Embryonic facial prominence (tissue), 1 donor: ENCODE data around the gene ZNF678.

Experiments used
- DNase-seq: peaks from one replicate; pipeline ENCODE4 v3.0.0-alpha.2; 2016; ENCODE audit errors: extremely low spot score

ZNF678 gene

GRCh38 chr1:227563324-227564201 is at the start of gene ZNF678:
ZNF678 (plus strand) TSS chr1:227563556; CDS start chr1:227650992, 87,436 bp downstream.
- peak; percentile 88 for DNase-seq

DNA sequence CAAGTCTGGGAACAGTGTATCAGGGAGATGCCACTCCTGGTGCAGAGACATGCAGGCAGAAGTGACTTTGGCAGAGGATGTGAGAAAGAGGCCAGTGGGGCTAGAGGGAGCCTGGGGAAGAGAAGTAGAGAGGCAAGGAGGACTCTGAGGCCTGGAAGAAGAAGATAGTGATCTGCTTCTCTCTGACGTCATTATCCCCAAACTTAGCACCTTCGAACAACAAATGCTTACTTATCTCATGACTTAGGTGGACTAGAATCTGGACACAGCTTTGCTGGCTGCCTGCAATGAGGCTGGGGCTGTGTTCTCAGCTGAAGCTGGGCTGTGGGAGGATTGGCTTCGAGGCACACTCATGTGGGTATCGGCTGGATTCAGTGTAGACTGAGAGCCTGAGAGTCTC is 44.5 kb upstream of the ZNF678 start:
- DNase-seq = no peak

GRCh38 chr1:227521782-227522181 is 41.6 kb upstream of the ZNF678 start:
- DNase-seq = no peak

- no peak for DNase-seq
Measured at GRCh38 chr1:227526524-227526923, 36.8 kb upstream of the ZNF678 start.

GRCh38 chr1:227532019-227532619 is 31.2 kb upstream of the ZNF678 start:
- no peak for DNase-seq

DNA sequence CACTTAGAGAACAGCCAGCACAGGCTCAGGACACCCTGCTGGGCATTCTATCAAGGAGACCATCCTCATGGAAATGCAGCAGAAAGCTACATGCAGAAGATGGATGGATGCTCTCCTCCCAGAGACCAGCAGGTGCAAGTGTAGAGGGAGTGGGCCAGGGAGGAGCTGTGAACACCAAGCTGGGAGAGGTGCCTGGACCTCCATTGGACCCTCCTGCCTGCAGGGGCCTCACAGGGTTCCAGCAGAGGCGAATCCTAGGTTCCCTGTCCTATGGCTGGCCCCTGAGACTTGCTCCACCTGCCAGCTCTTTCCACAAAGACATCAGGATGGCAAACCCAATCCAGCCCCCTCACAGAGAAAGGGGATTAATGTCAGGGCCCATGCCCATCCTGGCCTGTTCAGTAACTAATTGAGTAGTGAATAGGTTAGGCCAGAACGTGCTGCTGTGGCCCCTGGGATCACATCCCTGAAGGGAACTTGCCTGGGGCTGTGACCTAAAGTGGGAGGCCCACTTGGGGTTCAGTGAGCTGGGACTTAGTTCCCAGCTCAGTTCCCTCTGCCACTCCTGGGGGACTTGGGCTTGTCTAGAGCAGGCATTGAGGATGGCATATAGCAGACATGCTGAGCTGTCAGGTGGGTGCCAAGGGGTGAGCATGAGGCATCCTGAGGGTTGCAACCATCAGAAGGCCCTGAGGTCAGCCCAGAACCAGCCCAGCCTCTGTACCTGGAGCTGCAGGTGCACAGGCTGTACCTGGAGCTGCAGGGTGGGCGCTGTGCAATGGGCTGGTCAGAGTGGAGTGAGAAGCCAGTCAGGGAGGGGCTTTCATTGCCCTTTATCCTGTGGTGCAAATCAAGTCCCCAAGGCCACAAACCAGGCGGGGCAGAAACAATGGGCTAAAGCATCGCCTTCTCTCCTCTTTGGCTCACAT is 22.9 kb upstream of the ZNF678 start:
- no peak for DNase-seq

DNA sequence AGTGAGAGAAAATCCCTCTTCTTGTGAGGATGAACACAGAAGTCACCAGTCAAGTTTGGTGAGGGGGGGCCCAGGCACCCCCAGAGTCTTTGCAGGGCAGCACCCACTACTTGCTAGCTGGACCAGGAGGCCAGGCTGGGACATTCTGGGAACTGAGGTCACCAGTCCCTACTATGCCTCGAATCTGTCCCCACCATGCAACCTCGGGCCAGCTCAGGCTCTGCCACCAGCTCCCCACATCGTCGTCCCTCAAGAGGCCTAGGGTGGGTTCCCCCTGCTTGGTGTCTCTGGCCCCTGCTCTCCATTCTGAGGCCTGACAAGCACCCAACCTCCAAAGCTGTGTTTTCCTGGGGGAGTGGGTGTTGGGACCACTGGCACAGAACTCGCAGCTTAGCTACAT is 22.2 kb upstream of the ZNF678 start:
- DNase-seq = no peak

DNA sequence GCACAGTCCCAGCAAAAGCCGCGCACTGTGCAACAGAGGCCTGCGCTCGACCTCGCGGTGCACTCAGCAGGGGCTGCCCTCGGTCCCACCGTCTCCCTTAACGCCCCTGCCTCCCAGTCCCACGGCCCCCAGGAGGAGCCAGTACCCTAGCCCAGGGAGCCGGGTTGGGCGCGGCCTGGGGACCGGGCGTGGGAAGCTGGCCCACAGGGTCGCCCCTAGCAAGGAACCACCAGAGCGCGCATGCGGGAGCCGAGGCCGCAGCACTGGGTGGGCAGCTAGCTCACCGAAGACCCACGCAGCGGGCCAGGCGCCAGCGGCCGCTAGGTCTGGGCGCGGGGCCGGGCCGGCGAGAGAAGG is 21.6 kb upstream of the ZNF678 start:
- DNase-seq = no peak

- peak; percentile 21 for DNase-seq
Measured at GRCh38 chr1:227542153-227543120, 20.9 kb upstream of the ZNF678 start.

- no peak for DNase-seq
Measured at GRCh38 chr1:227543283-227544066, 19.9 kb upstream of the ZNF678 start.

DNA sequence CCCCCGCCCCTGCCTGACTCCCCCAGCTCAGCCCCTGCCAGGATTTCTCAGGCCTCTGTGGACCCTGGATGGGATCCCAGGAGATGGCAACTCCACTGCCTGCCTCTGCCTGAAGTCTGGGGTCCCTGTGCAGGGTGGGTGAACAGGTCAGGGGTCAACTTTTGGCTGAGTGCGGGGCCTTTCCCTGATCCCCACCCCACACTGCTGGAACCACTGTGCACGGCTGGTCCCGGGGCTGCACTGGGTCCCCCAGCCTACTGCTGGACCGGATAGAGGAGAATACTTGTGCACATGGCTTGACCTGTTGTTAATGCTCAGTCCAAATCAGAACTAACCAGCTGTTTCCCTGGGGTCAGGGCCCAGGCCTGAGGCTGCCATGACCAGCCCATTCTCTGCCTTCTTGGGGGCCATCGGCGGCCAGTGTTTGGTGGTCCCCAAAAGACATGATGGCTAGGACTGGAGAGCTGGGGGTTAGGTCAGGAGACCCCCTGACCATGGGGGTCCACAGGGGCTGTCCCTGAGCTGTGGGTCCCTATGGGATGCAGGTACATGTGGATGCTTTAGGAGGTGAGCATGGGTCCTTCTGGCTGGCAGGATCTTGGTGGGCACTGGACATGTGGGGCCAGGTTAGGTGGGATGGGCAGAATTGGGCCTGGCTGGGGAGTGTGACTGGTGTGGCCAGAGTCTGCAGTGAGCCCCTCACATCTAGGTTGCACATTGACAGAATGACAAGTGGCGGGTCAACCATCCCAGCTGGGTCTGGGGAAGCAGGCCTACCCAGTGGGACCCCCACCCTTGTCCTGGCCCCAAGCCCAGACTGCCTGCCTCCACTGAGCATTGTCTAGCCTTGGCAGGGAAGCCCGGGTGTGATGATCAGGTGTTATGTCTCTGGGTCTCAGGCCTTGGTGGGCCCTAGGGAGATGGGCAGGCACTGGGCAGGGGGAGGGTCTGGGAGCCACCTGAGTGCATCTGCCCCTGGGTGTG is 19.0 kb upstream of the ZNF678 start:
- DNase-seq = no peak

- no peak for DNase-seq
Measured at GRCh38 chr1:227545361-227545760, 18.0 kb upstream of the ZNF678 start.

DNA sequence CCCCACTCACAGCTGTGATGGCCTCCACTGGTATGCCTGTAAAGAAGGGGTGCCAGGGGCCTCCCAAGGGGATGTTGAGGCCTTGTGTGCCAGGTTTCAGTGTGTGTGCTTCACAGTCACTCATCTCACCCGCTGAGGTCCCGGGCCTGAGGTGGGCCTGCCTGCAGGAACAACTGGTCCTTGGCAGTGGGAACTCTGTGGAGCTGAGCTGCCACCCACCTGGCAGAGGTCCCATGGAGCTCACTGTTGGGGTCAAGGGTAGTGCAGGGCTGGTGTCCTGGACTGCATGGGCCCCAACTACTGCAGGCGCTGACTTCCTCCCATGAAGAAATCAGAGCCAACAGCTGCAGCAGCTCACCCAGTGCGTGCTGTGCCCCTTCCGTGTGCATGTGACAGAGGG is 17.3 kb upstream of the ZNF678 start:
- no peak for DNase-seq

DNA sequence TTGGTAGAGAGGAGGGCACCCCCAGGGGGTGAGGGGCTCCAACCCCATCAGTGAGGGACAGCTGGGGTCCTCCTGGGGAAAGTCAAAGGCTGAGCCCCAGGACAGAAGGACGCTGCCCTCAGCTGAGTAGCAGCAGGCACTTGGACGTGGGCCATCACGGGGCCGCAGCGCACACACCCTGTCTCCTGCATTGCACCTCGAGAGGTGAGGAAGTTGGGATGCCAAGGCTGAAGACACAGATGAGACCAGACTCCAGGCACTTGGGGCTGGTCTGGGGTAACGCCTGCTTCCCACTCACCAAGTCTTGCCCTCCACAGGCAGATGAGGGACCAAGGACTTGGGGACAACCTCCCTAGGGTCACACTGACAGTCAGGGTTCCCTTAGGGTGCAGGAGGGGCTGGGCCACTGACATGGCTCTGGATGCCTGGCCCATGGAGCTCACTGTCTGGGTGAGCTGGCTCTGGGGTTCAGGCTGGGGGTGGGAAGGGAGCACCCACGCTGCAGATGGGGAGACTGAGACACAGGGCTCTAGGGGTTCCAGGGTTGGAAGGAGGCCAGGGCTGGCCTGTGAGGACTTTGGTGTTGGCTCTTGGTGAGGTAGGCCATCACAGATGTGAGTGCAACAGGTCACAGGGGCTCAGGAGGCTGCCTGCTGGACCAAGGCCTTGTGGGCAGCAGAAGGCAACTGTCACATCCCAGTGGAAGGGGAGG is 16.6 kb upstream of the ZNF678 start:
- DNase-seq = no peak

GRCh38 chr1:227547310-227548118 is 15.8 kb upstream of the ZNF678 start:
- DNase-seq = no peak

- no peak for DNase-seq
Measured at GRCh38 chr1:227548119-227548397, 15.3 kb upstream of the ZNF678 start.

- no peak for DNase-seq
Measured at GRCh38 chr1:227548448-227548847, 14.9 kb upstream of the ZNF678 start.

DNA sequence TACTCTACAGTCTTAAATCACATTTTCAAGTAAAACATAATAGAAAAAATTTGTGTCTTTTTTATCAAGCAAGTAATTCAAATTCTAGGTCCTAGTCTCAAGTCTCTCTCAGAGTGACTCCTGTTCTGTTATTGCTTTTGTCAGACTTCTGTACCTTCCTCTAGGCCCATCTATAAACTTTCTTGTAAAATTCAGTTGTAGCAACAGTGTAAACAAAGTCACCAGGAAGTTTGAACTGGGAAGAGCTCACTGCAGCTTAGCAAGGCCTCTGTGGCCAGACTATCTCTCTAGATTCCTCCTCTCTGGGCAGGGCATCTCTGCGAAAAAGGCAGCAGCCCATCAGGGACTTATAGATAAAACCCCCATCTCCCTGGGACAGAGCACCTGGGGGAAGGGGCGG is 13.5 kb upstream of the ZNF678 start:
- no peak for DNase-seq
